ENCODE results near the gene BMPR1B. TPM values are rescaled to one million over a fixed set of nuclear protein-coding genes. Genes with fewer than 3 reads are reported as not detected.

BMPR1B gene
- total and polyA plus RNA-seq, 9 of the 15 experiments (the other 6 are each of a cell fraction or from before 2014, with no cell fraction given): 0.01 TPM; not detected in 8

DNA sequence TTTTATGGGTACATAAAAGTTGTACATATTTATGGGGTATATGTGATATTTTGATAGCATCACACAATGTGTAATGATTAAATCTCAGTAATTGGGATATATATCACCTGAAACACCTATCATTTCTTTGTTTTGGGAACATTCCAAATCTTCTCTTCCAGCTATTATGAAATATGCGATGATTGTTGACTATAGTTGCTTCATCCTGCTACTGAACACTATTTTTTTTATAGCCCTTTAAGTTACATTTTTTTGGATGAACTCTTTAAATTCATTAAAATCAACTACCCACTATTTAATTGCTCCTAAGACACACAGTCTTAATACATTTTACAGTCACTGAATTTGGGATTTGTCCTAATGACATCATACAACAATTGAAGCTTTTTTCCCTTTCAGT, 212.9 kb downstream of the BMPR1B start (continued):
- TF ChIP-seq, protein P1, sequence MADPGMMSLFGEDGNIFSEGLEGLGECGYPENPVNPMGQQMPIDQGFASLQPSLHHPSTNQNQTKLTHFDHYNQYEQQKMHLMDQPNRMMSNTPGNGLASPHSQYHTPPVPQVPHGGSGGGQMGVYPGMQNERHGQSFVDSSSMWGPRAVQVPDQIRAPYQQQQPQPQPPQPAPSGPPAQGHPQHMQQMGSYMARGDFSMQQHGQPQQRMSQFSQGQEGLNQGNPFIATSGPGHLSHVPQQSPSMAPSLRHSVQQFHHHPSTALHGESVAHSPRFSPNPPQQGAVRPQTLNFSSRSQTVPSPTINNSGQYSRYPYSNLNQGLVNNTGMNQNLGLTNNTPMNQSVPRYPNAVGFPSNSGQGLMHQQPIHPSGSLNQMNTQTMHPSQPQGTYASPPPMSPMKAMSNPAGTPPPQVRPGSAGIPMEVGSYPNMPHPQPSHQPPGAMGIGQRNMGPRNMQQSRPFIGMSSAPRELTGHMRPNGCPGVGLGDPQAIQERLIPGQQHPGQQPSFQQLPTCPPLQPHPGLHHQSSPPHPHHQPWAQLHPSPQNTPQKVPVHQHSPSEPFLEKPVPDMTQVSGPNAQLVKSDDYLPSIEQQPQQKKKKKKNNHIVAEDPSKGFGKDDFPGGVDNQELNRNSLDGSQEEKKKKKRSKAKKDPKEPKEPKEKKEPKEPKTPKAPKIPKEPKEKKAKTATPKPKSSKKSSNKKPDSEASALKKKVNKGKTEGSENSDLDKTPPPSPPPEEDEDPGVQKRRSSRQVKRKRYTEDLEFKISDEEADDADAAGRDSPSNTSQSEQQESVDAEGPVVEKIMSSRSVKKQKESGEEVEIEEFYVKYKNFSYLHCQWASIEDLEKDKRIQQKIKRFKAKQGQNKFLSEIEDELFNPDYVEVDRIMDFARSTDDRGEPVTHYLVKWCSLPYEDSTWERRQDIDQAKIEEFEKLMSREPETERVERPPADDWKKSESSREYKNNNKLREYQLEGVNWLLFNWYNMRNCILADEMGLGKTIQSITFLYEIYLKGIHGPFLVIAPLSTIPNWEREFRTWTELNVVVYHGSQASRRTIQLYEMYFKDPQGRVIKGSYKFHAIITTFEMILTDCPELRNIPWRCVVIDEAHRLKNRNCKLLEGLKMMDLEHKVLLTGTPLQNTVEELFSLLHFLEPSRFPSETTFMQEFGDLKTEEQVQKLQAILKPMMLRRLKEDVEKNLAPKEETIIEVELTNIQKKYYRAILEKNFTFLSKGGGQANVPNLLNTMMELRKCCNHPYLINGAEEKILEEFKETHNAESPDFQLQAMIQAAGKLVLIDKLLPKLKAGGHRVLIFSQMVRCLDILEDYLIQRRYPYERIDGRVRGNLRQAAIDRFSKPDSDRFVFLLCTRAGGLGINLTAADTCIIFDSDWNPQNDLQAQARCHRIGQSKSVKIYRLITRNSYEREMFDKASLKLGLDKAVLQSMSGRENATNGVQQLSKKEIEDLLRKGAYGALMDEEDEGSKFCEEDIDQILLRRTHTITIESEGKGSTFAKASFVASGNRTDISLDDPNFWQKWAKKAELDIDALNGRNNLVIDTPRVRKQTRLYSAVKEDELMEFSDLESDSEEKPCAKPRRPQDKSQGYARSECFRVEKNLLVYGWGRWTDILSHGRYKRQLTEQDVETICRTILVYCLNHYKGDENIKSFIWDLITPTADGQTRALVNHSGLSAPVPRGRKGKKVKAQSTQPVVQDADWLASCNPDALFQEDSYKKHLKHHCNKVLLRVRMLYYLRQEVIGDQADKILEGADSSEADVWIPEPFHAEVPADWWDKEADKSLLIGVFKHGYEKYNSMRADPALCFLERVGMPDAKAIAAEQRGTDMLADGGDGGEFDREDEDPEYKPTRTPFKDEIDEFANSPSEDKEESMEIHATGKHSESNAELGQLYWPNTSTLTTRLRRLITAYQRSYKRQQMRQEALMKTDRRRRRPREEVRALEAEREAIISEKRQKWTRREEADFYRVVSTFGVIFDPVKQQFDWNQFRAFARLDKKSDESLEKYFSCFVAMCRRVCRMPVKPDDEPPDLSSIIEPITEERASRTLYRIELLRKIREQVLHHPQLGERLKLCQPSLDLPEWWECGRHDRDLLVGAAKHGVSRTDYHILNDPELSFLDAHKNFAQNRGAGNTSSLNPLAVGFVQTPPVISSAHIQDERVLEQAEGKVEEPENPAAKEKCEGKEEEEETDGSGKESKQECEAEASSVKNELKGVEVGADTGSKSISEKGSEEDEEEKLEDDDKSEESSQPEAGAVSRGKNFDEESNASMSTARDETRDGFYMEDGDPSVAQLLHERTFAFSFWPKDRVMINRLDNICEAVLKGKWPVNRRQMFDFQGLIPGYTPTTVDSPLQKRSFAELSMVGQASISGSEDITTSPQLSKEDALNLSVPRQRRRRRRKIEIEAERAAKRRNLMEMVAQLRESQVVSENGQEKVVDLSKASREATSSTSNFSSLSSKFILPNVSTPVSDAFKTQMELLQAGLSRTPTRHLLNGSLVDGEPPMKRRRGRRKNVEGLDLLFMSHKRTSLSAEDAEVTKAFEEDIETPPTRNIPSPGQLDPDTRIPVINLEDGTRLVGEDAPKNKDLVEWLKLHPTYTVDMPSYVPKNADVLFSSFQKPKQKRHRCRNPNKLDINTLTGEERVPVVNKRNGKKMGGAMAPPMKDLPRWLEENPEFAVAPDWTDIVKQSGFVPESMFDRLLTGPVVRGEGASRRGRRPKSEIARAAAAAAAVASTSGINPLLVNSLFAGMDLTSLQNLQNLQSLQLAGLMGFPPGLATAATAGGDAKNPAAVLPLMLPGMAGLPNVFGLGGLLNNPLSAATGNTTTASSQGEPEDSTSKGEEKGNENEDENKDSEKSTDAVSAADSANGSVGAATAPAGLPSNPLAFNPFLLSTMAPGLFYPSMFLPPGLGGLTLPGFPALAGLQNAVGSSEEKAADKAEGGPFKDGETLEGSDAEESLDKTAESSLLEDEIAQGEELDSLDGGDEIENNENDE (IDR thresholded peaks at IDR 0.05; ENCODE audit: low read depth, low read length): no peak
- TF ChIP-seq, protein P2, sequence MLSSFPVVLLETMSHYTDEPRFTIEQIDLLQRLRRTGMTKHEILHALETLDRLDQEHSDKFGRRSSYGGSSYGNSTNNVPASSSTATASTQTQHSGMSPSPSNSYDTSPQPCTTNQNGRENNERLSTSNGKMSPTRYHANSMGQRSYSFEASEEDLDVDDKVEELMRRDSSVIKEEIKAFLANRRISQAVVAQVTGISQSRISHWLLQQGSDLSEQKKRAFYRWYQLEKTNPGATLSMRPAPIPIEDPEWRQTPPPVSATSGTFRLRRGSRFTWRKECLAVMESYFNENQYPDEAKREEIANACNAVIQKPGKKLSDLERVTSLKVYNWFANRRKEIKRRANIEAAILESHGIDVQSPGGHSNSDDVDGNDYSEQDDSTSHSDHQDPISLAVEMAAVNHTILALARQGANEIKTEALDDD (IDR thresholded peaks at IDR 0.05): no peak
